Measurements from ENCODE around the gene PDGFRB.

PDGFRB gene

DNA sequence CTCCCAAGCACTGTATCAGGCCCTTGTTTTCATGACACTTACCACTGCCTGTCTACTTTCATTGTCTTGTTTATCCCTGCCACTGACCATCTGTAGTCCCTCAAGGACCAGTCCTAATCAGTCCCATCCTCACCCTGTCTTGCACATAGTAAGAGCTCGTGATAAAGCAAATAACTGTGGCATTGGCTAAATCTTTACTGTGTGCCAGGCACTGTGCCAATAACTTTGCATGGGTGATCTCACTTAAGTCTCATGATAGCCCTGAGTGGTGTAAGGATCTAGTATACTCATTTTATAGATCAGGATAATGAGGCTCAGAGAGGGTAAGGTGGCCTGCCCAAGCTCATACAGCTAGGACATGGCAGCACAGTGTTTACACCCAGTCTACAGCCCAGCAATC, 16.5 kb upstream of the PDGFRB start:
- H2AFZ ChIP-seq (ENCODE audit: low read length): no peak overlapping the region
- no peak overlapping the region for H4K91ac ChIP-seq (ENCODE audit: low read depth, low read length, poor library complexity)
- no peak overlapping the region for H3K23ac ChIP-seq (ENCODE audit: low read depth, low read length, poor library complexity)
- no peak overlapping the region for H4K8ac ChIP-seq (ENCODE audit: low read depth, low read length)
- WGBS, 2 donors (ENCODE audit: extremely low coverage in 2 of 2, insufficient read length in 2 of 2, insufficient replicate concordance in 1 of 2): no CpG with 5 or more reads among the region's 1 CpG
- H2BK15ac ChIP-seq (ENCODE audit: low read length): no peak overlapping the region
- no peak overlapping the region for H2BK12ac ChIP-seq (ENCODE audit: low read length)
- peak overlapping the region; percentile 36 for H2AK5ac ChIP-seq (ENCODE audit: low read depth, low read length)
- no peaks in the 10 kb centered on the region for H3K36me3 ChIP-seq (replicated peaks in 1 of 2; ENCODE audit: control insufficient read depth in 2 of 2, insufficient read depth in 2 of 2, low read length in 2 of 2)
- H2BK5ac ChIP-seq (ENCODE audit: low read length): no peak overlapping the region
- H3K14ac ChIP-seq (ENCODE audit: low read length): no peak overlapping the region
- no peak overlapping the region for H3K9ac ChIP-seq (ENCODE audit: low read depth, low read length, poor library complexity)
- H2BK120ac ChIP-seq (ENCODE audit: low read depth, low read length): no peak overlapping the region
- no peak overlapping the region for H3K18ac ChIP-seq (ENCODE audit: low read length)
- H3K4me1 ChIP-seq (ENCODE audit: control insufficient read depth in 2 of 2, insufficient read depth in 1 of 2, low read depth in 1 of 2, low read length in 2 of 2): peaks cover 1 to 13% of the 10 kb centered on the region in 2 donors
- H3K9me3 ChIP-seq (replicated peaks in 1 of 2; ENCODE audit: control insufficient read depth in 2 of 2, insufficient read depth in 1 of 2, low read depth in 1 of 2, low read length in 2 of 2): no peaks in the 10 kb centered on the region
- DNase-seq (ENCODE audit: low spot score): no peak
- H3K4ac ChIP-seq (ENCODE audit: low read length): no peak overlapping the region
- peaks cover 2 to 40% (median 28%) of the 10 kb centered on the region in 3 experiments for H3K27me3 ChIP-seq (ENCODE audit: control insufficient read depth in 3 of 3, insufficient read depth in 3 of 3, low read depth in 1 of 3, low read length in 3 of 3)
- no peak overlapping the region for H3K4me2 ChIP-seq (ENCODE audit: insufficient read depth, low read length, poor library complexity, severe bottlenecking)
- H3K79me1 ChIP-seq (ENCODE audit: low read depth, low read length): no peaks in the 10 kb centered on the region
- no peak overlapping the region for H3K4me3 ChIP-seq (ENCODE audit: low read length in 2 of 2)
- H3K27ac ChIP-seq (replicated peaks; ENCODE audit: low read length): no peak overlapping the region

DNA sequence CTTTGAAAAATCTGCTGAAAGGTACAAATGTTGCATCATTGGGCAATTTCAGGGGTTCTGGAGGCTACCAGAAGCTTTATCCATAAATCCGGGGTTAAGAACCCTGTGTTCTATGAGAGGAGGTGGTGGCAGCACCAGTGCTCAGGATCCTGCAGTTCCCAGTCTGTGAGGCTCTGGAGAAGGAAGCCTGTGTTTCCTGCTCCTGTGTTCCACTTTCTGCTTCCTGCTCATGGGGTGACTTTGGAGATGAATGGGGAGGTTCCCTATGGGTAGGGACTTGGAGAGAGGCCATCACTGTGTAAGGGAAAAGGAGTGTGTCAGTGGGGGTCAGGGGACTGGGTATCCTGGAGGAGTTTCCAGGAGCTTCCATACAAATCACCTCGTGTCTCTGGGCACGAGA, 13.2 kb upstream of the PDGFRB start:
- H4K91ac ChIP-seq (ENCODE audit: low read depth, low read length, poor library complexity): no peak overlapping the region
- WGBS, 2 donors (ENCODE audit: extremely low coverage in 2 of 2, insufficient read length in 2 of 2, insufficient replicate concordance in 1 of 2): no CpG with 5 or more reads among the region's 3 CpGs
- H3K79me1 ChIP-seq (ENCODE audit: low read depth, low read length): no peaks in the 10 kb centered on the region
- H3K14ac ChIP-seq (ENCODE audit: low read length): peak overlapping the region; percentile 25
- no peak overlapping the region for H3K4ac ChIP-seq (ENCODE audit: low read length)
- no peak overlapping the region for H3K18ac ChIP-seq (ENCODE audit: low read length)
- no peaks in the 10 kb centered on the region for H3K9me3 ChIP-seq (replicated peaks in 1 of 2; ENCODE audit: control insufficient read depth in 2 of 2, insufficient read depth in 1 of 2, low read depth in 1 of 2, low read length in 2 of 2)
- H3K27me3 ChIP-seq (ENCODE audit: control insufficient read depth in 3 of 3, insufficient read depth in 3 of 3, low read depth in 1 of 3, low read length in 3 of 3): peaks cover 9 to 46% (median 40%) of the 10 kb centered on the region in 3 experiments
- no peak overlapping the region for H3K23ac ChIP-seq (ENCODE audit: low read depth, low read length, poor library complexity)
- no peak overlapping the region for H3K27ac ChIP-seq (replicated peaks; ENCODE audit: low read length)
- no peak overlapping the region for H3K9ac ChIP-seq (ENCODE audit: low read depth, low read length, poor library complexity)
- no peak overlapping the region for H2BK120ac ChIP-seq (ENCODE audit: low read depth, low read length)
- H2BK5ac ChIP-seq (ENCODE audit: low read length): no peak overlapping the region
- no peak overlapping the region for H2BK12ac ChIP-seq (ENCODE audit: low read length)
- H2AFZ ChIP-seq (ENCODE audit: low read length): no peak overlapping the region
- no peak overlapping the region for H4K8ac ChIP-seq (ENCODE audit: low read depth, low read length)
- no peak overlapping the region for H3K4me3 ChIP-seq (ENCODE audit: low read length in 2 of 2)
- H3K4me1 ChIP-seq (ENCODE audit: control insufficient read depth in 2 of 2, insufficient read depth in 1 of 2, low read depth in 1 of 2, low read length in 2 of 2): peaks cover 7 to 13% of the 10 kb centered on the region in 2 donors
- H2BK15ac ChIP-seq (ENCODE audit: low read length): no peak overlapping the region
- H2AK5ac ChIP-seq (ENCODE audit: low read depth, low read length): no peak overlapping the region
- no peak overlapping the region for H3K4me2 ChIP-seq (ENCODE audit: insufficient read depth, low read length, poor library complexity, severe bottlenecking)
- H3K36me3 ChIP-seq (replicated peaks in 1 of 2; ENCODE audit: control insufficient read depth in 2 of 2, insufficient read depth in 2 of 2, low read length in 2 of 2): no peaks in the 10 kb centered on the region
- DNase-seq (ENCODE audit: low spot score): no peak

DNA sequence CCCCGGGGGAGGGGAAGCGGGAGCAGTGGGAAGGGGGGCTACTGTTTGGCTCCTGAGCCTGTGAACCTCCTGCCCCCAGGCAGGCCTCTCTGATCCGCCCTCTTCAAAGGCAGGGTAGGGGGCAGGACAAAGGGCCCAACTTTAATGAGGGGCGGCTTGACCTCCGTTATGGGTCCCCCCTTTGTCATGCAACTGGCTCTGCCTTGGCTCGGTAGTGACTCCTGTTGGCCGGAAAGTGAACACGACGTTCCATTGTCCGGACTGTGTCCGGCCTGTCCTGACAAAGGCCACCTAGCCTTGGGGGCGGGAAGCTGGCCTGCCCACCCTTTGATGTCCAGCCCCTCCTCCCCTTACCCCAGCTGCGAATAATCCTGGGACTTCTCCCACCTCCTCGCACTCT, 12.3 kb upstream of the PDGFRB start:
- H3K36me3 ChIP-seq (replicated peaks in 1 of 2; ENCODE audit: control insufficient read depth in 2 of 2, insufficient read depth in 2 of 2, low read length in 2 of 2): no peaks in the 10 kb centered on the region
- no peak overlapping the region for H4K8ac ChIP-seq (ENCODE audit: low read depth, low read length)
- H3K23ac ChIP-seq (ENCODE audit: low read depth, low read length, poor library complexity): no peak overlapping the region
- no peak overlapping the region for H2AFZ ChIP-seq (ENCODE audit: low read length)
- H2BK5ac ChIP-seq (ENCODE audit: low read length): no peak overlapping the region
- no peak overlapping the region for H4K91ac ChIP-seq (ENCODE audit: low read depth, low read length, poor library complexity)
- WGBS, 2 donors (ENCODE audit: extremely low coverage in 2 of 2, insufficient read length in 2 of 2, insufficient replicate concordance in 1 of 2): no CpG with 5 or more reads among the region's 14 CpGs
- H3K9ac ChIP-seq (ENCODE audit: low read depth, low read length, poor library complexity): no peak overlapping the region
- no peak overlapping the region for H3K27ac ChIP-seq (replicated peaks; ENCODE audit: low read length)
- no peak overlapping the region for H2AK5ac ChIP-seq (ENCODE audit: low read depth, low read length)
- no peak overlapping the region for H3K4ac ChIP-seq (ENCODE audit: low read length)
- H2BK12ac ChIP-seq (ENCODE audit: low read length): no peak overlapping the region
- no peak overlapping the region for H3K14ac ChIP-seq (ENCODE audit: low read length)
- H3K4me1 ChIP-seq (ENCODE audit: control insufficient read depth in 2 of 2, insufficient read depth in 1 of 2, low read depth in 1 of 2, low read length in 2 of 2): peaks cover 7 to 12% of the 10 kb centered on the region in 2 donors
- no peaks in the 10 kb centered on the region for H3K79me1 ChIP-seq (ENCODE audit: low read depth, low read length)
- no peak overlapping the region for H3K4me3 ChIP-seq (ENCODE audit: low read length in 2 of 2)
- no peaks in the 10 kb centered on the region for H3K9me3 ChIP-seq (replicated peaks in 1 of 2; ENCODE audit: control insufficient read depth in 2 of 2, insufficient read depth in 1 of 2, low read depth in 1 of 2, low read length in 2 of 2)
- peaks cover 9 to 46% (median 34%) of the 10 kb centered on the region in 3 experiments for H3K27me3 ChIP-seq (ENCODE audit: control insufficient read depth in 3 of 3, insufficient read depth in 3 of 3, low read depth in 1 of 3, low read length in 3 of 3)
- no peak overlapping the region for H2BK15ac ChIP-seq (ENCODE audit: low read length)
- no peak for DNase-seq (ENCODE audit: low spot score)
- H3K18ac ChIP-seq (ENCODE audit: low read length): no peak overlapping the region
- H3K4me2 ChIP-seq (ENCODE audit: insufficient read depth, low read length, poor library complexity, severe bottlenecking): no peak overlapping the region
- no peak overlapping the region for H2BK120ac ChIP-seq (ENCODE audit: low read depth, low read length)

DNA sequence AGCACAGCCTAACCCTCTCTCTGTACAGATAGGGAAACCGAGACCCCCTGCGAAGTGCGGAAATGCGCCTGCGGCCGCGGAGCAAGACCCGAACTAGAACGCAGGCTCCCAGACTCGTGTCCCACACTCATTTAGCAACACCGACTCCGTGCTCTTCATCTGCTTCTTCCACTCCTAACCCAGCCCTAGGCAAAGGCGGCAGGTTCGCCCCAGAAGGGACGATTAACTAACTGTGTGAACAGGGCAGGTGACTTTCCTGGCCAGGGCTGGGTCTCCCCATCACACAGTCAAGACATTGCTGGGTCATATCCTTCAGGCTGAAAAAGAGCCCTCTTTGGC, 11.8 kb upstream of the PDGFRB start:
- Histone ChIP-seq H3K4me3 (ENCODE audit: low read length in 2 of 2) (no peak overlapping the region), H3K23ac (ENCODE audit: low read depth, low read length, poor library complexity) (no peak overlapping the region), H3K4me2 (ENCODE audit: insufficient read depth, low read length, poor library complexity, severe bottlenecking) (peak overlapping the region; percentile 45), H2BK15ac (ENCODE audit: low read length) (peak overlapping the region; percentile 51), H2BK120ac (ENCODE audit: low read depth, low read length) (no peak overlapping the region), H3K4ac (ENCODE audit: low read length) (no peak overlapping the region), H3K18ac (ENCODE audit: low read length) (peak overlapping the region; percentile 6), H3K9me3 (replicated peaks in 1 of 2; ENCODE audit: control insufficient read depth in 2 of 2, insufficient read depth in 1 of 2, low read depth in 1 of 2, low read length in 2 of 2) (no peaks in the 10 kb centered on the region), H3K4me1 (ENCODE audit: control insufficient read depth in 2 of 2, insufficient read depth in 1 of 2, low read depth in 1 of 2, low read length in 2 of 2) (peaks cover 7 to 11% of the 10 kb centered on the region in 2 donors), H4K8ac (ENCODE audit: low read depth, low read length) (no peak overlapping the region), H2BK5ac (ENCODE audit: low read length) (no peak overlapping the region), H3K36me3 (replicated peaks in 1 of 2; ENCODE audit: control insufficient read depth in 2 of 2, insufficient read depth in 2 of 2, low read length in 2 of 2) (no peaks in the 10 kb centered on the region), H3K9ac (ENCODE audit: low read depth, low read length, poor library complexity) (no peak overlapping the region), H3K27me3 (ENCODE audit: control insufficient read depth in 3 of 3, insufficient read depth in 3 of 3, low read depth in 1 of 3, low read length in 3 of 3) (peaks cover 9 to 46% (median 31%) of the 10 kb centered on the region in 3 experiments), H2AFZ (ENCODE audit: low read length) (no peak overlapping the region), H4K91ac (ENCODE audit: low read depth, low read length, poor library complexity) (no peak overlapping the region), H2AK5ac (ENCODE audit: low read depth, low read length) (no peak overlapping the region), H3K27ac (replicated peaks; ENCODE audit: low read length) (no peak overlapping the region), H3K79me1 (ENCODE audit: low read depth, low read length) (no peaks in the 10 kb centered on the region), H2BK12ac (ENCODE audit: low read length) (no peak overlapping the region), H3K14ac (ENCODE audit: low read length) (no peak overlapping the region)
- no CpG with 5 or more reads among the region's 15 CpGs for WGBS, 2 donors (ENCODE audit: extremely low coverage in 2 of 2, insufficient read length in 2 of 2, insufficient replicate concordance in 1 of 2)
- DNase-seq (ENCODE audit: low spot score): no peak

Measured in neuronal stem cell (in vitro differentiated cells).